NOMO-1 (cell line): ENCODE measurements around the gene CASP4.
A peak's percentile ranks its signal among the peaks of the same experiment; 100 is the strongest.
"Not testable (repeated sequence)": the region's sequence is repeated elsewhere in the genome, so short reads cannot be mapped to it uniquely, and the experiment has no call there.

Experiments
- DNase-seq, 2 experiments: peaks; one replicate each; lab custom pipeline; 2025; ENCODE audit not compliant: unreplicated experiment in 2 of 2; lab: John Stamatoyannopoulos, UW

Gene CASP4

DNA sequence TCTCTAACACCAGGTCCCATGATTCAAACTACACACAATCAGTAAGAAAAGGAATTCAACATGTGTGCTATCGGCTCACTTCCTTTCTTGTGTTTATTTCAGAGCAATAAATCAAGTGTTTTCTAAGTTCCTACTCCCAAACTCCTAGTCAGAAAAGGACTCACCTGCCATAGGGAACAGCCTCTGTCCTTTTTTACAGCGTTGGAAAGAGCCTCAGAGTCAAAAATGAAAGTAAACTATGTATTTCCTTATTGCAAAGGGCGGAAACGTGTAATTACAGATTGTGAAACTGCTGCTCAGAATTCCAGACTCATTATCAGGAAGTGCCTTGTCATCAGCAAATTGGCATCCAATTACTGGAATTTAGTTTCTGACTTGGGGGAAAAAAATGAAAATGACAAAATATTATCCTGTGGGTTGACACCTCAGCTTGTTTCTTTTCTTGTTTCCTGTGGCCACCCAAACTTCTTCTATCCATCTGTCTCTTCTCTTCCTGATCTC, at the start of gene CASP4:
Gene CASP4, minus strand, starts transcription at position 220 of the 501 bp plus-strand sequence. Its CDS starts 49 bp downstream, at position 171.
- peak; percentile 31 to 74 for DNase-seq

- DNase-seq = no peak
Measured at GRCh38 chr11:105007463-105007862, 39.1 kb upstream of the CASP4 start.

GRCh38 chr11:105005451-105005845, 37.1 kb upstream of the CASP4 start:
- no peak for DNase-seq

- no peak for DNase-seq
Measured at GRCh38 chr11:105004021-105004420, 35.6 kb upstream of the CASP4 start.

- no peak for DNase-seq
Measured at GRCh38 chr11:105003151-105003550, 34.8 kb upstream of the CASP4 start.

GRCh38 chr11:105000797-105001196, 32.4 kb upstream of the CASP4 start:
- no peak for DNase-seq

DNA sequence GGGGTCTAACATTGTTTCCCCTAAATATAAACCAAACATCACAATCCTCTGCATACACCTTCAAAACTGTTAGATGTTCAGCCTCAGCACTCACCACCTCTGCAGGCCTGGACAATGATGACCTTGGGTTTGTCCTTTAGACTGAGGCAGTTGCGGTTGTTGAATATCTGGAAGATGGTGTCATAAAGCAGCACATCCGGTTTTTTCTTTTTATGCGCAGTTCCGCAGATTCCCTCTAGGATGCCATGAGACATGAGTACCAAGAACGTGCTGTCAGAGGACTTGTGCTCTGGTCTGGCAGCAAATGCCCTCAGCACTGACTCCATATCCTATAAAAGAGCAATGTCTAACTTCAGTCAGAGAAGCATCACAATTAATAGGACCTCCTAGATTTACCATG, 31.8 kb upstream of the CASP4 start:
- no peak for DNase-seq

DNA sequence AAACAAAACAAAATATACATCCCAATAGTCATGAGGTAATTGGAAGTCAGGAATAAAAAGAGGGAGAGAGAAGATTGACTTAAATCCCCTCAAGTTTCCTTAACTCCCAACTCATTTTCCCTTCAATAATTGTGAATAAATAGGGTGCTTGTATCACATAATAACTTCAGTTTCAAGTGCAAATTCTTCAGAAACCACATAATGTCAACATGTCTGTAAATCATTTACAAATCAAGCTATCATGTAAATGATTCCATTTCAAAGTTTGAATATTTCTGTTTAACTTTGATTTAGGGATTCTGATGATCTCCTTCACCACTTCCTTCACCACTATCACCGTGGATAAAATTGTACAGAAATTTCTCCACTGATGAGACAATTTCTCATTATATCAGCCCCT, 31.3 kb upstream of the CASP4 start:
- DNase-seq = no peak

DNA sequence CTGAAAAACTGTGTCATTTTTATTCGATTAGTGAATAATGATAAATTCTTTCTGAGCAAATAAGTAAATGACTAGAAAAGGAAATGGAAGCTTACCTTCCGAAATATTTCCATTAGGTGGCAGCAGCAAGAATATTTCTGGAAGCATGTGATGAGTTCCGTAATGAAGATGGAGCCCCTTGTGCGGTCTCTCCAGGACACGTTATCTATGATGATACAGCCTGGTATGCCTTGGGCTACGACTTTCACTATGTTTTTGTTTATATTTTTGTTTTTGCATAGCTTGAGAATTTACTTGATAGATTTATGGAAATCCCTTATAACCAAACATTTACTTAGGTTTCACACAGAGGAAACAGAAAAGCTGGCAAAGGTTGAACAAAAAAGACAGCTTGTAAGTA, 28.9 kb upstream of the CASP4 start:
- DNase-seq = peak in 1 of 2 experiments; percentile 3

DNA sequence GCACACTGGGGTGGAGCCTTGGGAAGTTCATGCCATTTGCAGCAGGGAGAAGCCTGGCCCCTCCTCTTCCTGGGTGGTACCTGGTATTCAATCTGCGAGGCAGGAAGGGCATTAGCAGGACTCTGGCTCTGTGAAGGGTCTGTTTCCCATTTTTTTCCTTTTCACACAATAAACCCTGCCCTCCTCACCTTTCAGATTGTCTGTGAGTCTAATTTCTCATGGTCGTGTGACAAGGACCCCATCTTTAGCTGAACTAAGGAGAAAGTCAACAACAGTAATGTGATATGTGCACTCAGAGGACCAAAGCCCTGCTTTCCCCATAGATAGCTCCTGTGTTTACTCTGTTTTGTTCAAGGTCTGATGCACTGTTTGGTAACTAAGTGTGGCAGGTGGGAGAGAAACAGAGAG, 26.6 kb upstream of the CASP4 start:
- no peak for DNase-seq

- DNase-seq = no peak
Measured at GRCh38 chr11:104992781-104993180, 24.4 kb upstream of the CASP4 start.

- DNase-seq = no peak
Measured at GRCh38 chr11:104991994-104992393, 23.6 kb upstream of the CASP4 start.

DNA sequence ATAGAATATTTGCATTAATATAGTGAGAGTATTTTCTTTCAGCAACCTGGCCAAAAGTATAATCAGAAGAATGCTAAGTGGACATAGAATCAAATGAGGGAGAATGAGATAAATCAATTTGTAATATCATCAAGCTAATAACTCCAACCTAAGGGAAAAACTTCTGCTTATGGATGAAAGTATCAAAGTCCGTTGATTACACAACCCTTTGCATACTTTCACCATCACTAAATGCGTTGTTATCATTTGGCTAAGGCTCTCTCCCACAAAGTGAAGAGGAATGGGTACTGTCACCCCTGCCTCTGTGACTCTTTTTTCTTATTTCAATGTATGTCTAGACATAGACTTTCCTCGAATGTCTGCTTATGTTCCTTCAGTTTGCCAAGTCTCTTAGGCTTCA, 16.4 kb upstream of the CASP4 start:
- DNase-seq = no peak

GRCh38 chr11:104979839-104980238, 11.5 kb upstream of the CASP4 start:
- DNase-seq = no peak

GRCh38 chr11:104973616-104974015, 5.2 kb upstream of the CASP4 start:
- no peak for DNase-seq

DNA sequence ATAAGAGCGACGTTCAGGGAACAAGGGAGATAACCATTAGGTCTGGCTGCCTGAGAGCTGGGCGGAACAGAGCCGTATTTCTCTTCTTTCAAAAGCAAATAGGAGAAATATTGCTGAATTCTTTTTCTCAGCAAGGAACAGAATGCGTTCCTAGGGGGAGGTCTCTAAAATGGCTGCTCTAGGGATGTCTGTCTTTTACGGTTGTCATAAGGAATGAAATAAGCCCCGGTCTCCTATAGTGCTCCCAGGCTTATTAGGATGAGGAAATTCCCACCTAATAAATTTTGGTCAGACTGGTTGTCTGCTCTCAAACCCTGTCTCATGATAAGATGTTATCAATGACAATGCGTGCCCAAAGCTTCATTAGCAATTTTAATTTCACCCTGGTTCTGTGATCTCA, 4.5 kb upstream of the CASP4 start:
- DNase-seq = not testable (repeated sequence)

- no peak for DNase-seq
Measured at GRCh38 chr11:104970756-104971155, 2.4 kb upstream of the CASP4 start.

GRCh38 chr11:104968856-104969776, 742 bp upstream of the CASP4 start:
- DNase-seq = no peak

- DNase-seq = no peak
Measured at GRCh38 chr11:104967534-104968354, 630 bp downstream of the CASP4 start.

DNA sequence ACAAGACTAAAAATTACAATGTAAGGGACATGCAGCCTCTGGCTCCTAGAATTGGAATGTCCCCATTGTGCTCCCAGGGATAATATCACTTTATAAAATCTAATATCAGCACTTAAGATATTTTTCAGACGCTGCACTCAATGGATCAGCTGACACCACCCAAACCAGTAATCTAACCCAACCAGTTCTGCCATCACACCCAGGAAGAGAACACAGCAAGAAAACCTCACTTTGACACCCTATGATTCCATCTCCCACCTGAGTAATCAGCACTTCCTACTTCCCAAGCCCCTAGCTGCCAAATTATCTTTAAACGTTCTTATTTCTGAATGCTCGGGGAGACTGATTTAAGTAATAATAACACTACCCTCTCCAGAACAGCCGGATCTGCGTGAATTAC, 2.6 kb downstream of the CASP4 start:
- no peak for DNase-seq

DNA sequence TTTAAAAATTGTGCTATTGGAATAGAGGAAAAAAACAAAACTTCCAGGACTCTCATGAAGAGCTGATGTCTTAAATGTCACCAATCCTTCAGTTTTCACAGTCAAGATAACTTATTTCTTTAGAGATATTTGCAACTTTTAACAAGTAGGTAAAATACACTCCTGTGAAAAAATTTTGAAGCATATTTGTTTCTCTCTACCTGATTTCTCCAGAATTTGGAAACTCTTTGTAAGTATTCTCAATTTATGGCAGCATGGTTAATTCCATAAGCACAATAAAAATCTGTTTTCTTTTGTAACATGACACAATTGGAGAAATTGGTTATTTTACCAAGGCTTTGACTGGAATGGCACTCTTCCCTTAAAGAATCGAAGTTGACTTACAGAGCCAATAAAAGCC, 4.1 kb downstream of the CASP4 start:
- DNase-seq = no peak

GRCh38 chr11:104962852-104963251, 5.5 kb downstream of the CASP4 start:
- DNase-seq = no peak
